Mesothelial cell of epicardium (in vitro differentiated cells): ENCODE measurements around the gene ASTL. TPM values are rescaled to one million over a fixed set of nuclear protein-coding genes. Genes with fewer than 3 reads are reported as not detected.

ENCODE experiments used
- DNase-seq, 2 experiments: peaks; one replicate each; pipeline ENCODE4 v3.0.0; 2021; ENCODE audit warnings: low spot score in 2 of 2; ENCODE audit not compliant: unreplicated experiment in 2 of 2
- H3K27ac Mint-ChIP-seq: 2 replicates; pipeline ENCODE4 v1.8.0; 2021; ENCODE audit warnings: mixed read lengths
- H3K27me3 Mint-ChIP-seq: 2 replicates; pipeline ENCODE4 v1.8.0; 2021; ENCODE audit warnings: low read depth, mixed read lengths
- H3K36me3 Mint-ChIP-seq: 2 replicates; pipeline ENCODE4 v1.8.0; 2021; ENCODE audit warnings: mixed read lengths
- H3K4me1 Mint-ChIP-seq: 2 replicates; pipeline ENCODE4 v1.8.0; 2021; ENCODE audit warnings: mixed read lengths
- H3K4me3 Mint-ChIP-seq: 2 replicates; pipeline ENCODE4 v1.8.0; 2021; ENCODE audit warnings: mild to moderate bottlenecking, moderate library complexity, mixed read lengths
- H3K9me3 Mint-ChIP-seq: 2 replicates; pipeline ENCODE4 v1.8.0; 2021; ENCODE audit warnings: mixed read lengths
- total RNA-seq: library from RNA; stranded (reverse); gene quantifications from 3 replicates; pipeline ENCODE4 v1.2.1, GENCODE V29; 2021
- TF ChIP-seq, protein P1 (sequence below): fragments of 200-600 bp; sonication (generic); IDR thresholded peaks from one replicate; pipeline ENCODE4 v1.5.0; 2021; ENCODE audit warnings: antibody characterized with exemption; ENCODE audit not compliant: unreplicated experiment

The ASTL gene
- total RNA-seq, result 0.60 to 1.2 TPM (median 1.1 TPM) in 3 replicates

DNA sequence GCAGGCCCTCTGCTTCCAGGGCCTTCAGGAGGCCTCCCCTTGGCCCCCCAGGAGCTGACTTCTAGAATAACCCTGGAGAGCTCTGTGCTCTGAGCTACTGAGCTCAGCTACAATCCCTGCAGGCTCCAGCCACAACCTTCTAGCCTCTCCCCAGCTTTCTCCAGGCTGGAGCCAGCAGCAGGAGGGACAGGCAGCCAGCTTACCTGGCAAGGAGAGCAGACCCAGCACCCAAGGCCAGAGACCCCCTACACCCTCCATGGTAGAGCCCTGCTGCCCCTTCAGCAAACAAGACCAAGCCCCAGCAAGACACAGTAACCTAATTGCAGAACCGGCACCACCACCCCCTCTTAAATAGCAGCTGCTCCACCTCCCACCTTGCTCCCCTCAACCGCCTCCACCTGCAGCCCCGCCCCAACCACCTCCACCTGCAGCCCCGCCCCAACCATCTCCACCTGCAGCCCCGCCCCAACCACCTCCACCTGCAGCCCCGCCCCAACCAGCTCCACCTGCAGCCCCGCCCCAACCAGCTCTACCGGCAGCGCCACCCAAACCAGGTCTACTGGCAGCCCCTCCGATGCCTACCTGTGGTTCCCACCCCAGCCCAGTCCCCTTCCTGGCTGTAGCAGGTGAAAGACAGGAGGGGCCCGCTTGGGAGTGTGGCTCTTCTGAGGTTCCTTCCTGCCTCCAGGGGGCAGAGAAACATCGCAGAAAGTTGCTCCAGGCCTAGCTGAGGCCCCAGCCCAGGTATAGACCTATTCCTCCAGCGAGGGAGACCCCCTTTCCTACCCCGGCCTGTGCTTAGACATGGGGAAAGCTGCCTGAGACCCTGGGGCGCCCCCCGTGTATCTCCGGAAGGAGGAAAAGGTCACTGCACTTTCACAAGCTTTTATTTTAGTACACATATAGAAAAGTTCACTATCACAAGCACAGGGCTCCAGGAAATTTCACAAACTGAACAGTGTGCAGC is at the start of gene ASTL:
Gene ASTL, minus strand, starts transcription at position 324 of the 967 bp plus-strand sequence. Its CDS starts 66 bp downstream, at position 258.
- Mint-ChIP-seq H3K27ac (no peak within 1 kb of the TSS), H3K9me3 (no peaks in the 10 kb centered on the region), H3K4me3 (peak within 1 kb of the TSS; percentile 17), H3K27me3 (peaks cover 32% of the 10 kb centered on the region), H3K36me3 (no peaks in the 10 kb centered on the region), H3K4me1 (peaks cover 4% of the 10 kb centered on the region)
- DNase-seq, result peak in 1 of 2 experiments; percentile 68
- TF ChIP-seq, protein P1, sequence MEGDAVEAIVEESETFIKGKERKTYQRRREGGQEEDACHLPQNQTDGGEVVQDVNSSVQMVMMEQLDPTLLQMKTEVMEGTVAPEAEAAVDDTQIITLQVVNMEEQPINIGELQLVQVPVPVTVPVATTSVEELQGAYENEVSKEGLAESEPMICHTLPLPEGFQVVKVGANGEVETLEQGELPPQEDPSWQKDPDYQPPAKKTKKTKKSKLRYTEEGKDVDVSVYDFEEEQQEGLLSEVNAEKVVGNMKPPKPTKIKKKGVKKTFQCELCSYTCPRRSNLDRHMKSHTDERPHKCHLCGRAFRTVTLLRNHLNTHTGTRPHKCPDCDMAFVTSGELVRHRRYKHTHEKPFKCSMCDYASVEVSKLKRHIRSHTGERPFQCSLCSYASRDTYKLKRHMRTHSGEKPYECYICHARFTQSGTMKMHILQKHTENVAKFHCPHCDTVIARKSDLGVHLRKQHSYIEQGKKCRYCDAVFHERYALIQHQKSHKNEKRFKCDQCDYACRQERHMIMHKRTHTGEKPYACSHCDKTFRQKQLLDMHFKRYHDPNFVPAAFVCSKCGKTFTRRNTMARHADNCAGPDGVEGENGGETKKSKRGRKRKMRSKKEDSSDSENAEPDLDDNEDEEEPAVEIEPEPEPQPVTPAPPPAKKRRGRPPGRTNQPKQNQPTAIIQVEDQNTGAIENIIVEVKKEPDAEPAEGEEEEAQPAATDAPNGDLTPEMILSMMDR, result peak; percentile 21

GRCh38 chr2:96186562-96186961 is 48.3 kb upstream of the ASTL start:
- no peaks in the 10 kb centered on the region for H3K27me3 Mint-ChIP-seq
- DNase-seq, result no peak
- peaks cover 35% of the 10 kb centered on the region for H3K36me3 Mint-ChIP-seq
- no peaks in the 10 kb centered on the region for H3K4me1 Mint-ChIP-seq
- H3K27ac Mint-ChIP-seq, result no peak overlapping the region
- H3K4me3 Mint-ChIP-seq, result no peak overlapping the region
- TF ChIP-seq, protein P1, result no peak
- H3K9me3 Mint-ChIP-seq, result no peaks in the 10 kb centered on the region

GRCh38 chr2:96185516-96185915 is 47.2 kb upstream of the ASTL start:
- H3K27me3 Mint-ChIP-seq, result no peaks in the 10 kb centered on the region
- DNase-seq, result no peak
- no peaks in the 10 kb centered on the region for H3K9me3 Mint-ChIP-seq
- no peaks in the 10 kb centered on the region for H3K4me1 Mint-ChIP-seq
- H3K27ac Mint-ChIP-seq, result peak overlapping the region; percentile 32
- H3K4me3 Mint-ChIP-seq, result no peak overlapping the region
- TF ChIP-seq, protein P1, result no peak
- H3K36me3 Mint-ChIP-seq, result peaks cover 31% of the 10 kb centered on the region

DNA sequence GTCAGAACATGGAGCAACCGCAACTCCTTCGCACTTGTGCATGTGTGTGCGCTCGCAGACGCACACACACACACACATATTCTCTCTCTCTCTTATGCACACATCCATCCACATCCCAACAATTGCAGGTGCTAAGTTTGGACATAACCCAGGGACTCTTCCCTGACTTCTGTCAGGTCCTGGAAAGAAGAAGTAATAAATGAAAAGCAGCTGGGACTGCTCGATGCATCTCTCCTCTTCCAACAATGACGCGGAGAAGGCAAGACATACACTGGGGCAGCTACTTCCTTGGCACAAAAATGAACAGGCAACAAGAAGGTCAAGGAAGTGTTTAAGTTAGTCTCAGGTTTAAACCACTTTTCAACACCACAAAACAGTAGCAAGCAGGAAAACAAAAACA is 46.7 kb upstream of the ASTL start:
- peaks cover 31% of the 10 kb centered on the region for H3K36me3 Mint-ChIP-seq
- H3K4me1 Mint-ChIP-seq, result no peaks in the 10 kb centered on the region
- no peak overlapping the region for H3K4me3 Mint-ChIP-seq
- H3K27ac Mint-ChIP-seq, result peak overlapping the region; percentile 26
- DNase-seq, result no peak
- TF ChIP-seq, protein P1, result no peak
- no peaks in the 10 kb centered on the region for H3K9me3 Mint-ChIP-seq
- no peaks in the 10 kb centered on the region for H3K27me3 Mint-ChIP-seq

- no peak for DNase-seq
- peaks cover 3% of the 10 kb centered on the region for H3K4me1 Mint-ChIP-seq
- H3K4me3 Mint-ChIP-seq, result no peak overlapping the region
- peaks cover 30% of the 10 kb centered on the region for H3K36me3 Mint-ChIP-seq
- no peaks in the 10 kb centered on the region for H3K9me3 Mint-ChIP-seq
- H3K27me3 Mint-ChIP-seq, result no peaks in the 10 kb centered on the region
- TF ChIP-seq, protein P1, result no peak
- H3K27ac Mint-ChIP-seq, result no peak overlapping the region
Observed at GRCh38 chr2:96184188-96184587, 45.9 kb upstream of the ASTL start.
